ENCODE measurements around the gene SEMA3F. TPM values are rescaled to one million over a fixed set of nuclear protein-coding genes. Genes with fewer than 3 reads are reported as not detected.

Gene SEMA3F
- total and polyA plus RNA-seq, 2 donors (not counting 1 experiment from before 2014, with no cell fraction given), result 5.1 to 9.7 TPM

DNA sequence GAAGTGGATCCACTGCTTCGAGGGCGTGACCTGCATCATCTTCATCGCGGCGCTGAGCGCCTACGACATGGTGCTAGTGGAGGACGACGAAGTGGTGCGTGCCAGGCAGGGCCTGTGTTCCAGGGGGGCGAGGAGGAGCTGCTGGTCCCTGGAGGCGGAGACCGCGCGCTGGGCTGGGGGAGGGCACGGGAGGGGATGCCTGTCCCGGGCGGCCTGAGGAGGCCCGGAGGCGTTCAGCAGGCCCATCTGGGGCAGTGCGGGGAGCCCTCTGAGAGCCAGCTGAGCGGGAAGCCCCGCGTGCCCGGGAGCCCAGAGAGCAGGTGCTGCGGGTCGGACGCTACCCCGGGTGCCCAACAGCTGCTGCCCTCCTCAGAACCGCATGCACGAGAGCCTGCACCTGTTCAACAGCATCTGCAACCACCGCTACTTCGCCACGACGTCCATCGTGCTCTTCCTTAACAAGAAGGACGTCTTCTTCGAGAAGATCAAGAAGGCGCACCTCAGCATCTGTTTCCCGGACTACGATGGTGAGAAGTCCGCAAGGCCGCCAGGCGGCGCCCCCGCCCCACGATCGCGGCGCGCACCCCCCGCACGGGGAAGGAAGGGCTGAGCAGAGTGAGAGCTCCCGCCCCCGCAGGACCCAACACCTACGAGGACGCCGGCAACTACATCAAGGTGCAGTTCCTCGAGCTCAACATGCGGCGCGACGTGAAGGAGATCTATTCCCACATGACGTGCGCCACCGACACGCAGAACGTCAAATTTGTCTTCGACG, 39.2 kb downstream of the SEMA3F start:
- Histone ChIP-seq H3K79me2 (ENCODE audit: control insufficient read depth, insufficient read depth, low read length) (no peaks in the 10 kb centered on the region), H3K4me2 (ENCODE audit: extremely low read depth, insufficient read depth, low read length) (peak overlapping the region; percentile 59), H3K27me3 (ENCODE audit: control insufficient read depth, insufficient read depth, low read length) (peaks cover 16% of the 10 kb centered on the region), H3K9me3 (ENCODE audit: control insufficient read depth, insufficient read depth, low read depth, low read length) (no peaks in the 10 kb centered on the region), H3K9ac (ENCODE audit: insufficient read depth, low read length) (no peak overlapping the region), H4K20me1 (ENCODE audit: control insufficient read depth, extremely low read depth, insufficient read depth, low read length) (no peaks in the 10 kb centered on the region), H3K27ac (ENCODE audit: insufficient read depth, low read length) (no peak overlapping the region), H3K36me3 (ENCODE audit: control insufficient read depth, insufficient read depth, low read length) (no peaks in the 10 kb centered on the region), H3K4me1 (ENCODE audit: control insufficient read depth, extremely low read depth, insufficient read depth, low read length) (no peaks in the 10 kb centered on the region), H3K4me3 (replicated peaks in 1 of 4; ENCODE audit: control extremely low read depth in 1 of 4, insufficient read depth in 1 of 4, low read depth in 3 of 4, low read length in 4 of 4) (no peak overlapping the region), H2AFZ (ENCODE audit: low read length) (peak overlapping the region; percentile 51)
- peak; percentile 44 to 59 for DNase-seq (ENCODE audit: low read depth in 2 of 2)
- TF ChIP-seq, protein P1, sequence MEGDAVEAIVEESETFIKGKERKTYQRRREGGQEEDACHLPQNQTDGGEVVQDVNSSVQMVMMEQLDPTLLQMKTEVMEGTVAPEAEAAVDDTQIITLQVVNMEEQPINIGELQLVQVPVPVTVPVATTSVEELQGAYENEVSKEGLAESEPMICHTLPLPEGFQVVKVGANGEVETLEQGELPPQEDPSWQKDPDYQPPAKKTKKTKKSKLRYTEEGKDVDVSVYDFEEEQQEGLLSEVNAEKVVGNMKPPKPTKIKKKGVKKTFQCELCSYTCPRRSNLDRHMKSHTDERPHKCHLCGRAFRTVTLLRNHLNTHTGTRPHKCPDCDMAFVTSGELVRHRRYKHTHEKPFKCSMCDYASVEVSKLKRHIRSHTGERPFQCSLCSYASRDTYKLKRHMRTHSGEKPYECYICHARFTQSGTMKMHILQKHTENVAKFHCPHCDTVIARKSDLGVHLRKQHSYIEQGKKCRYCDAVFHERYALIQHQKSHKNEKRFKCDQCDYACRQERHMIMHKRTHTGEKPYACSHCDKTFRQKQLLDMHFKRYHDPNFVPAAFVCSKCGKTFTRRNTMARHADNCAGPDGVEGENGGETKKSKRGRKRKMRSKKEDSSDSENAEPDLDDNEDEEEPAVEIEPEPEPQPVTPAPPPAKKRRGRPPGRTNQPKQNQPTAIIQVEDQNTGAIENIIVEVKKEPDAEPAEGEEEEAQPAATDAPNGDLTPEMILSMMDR (conservative IDR thresholded peaks at IDR 0.05 in 1 of 2, IDR thresholded peaks at IDR 0.05 in 1 of 2; ENCODE audit: low read depth in 1 of 2, low read length in 2 of 2), result peak; percentile 72 to 74
- TF ChIP-seq EZH2 (IDR thresholded peaks at IDR 0.05; ENCODE audit: low read length, missing control alignments), result peak; percentile 73

DNA sequence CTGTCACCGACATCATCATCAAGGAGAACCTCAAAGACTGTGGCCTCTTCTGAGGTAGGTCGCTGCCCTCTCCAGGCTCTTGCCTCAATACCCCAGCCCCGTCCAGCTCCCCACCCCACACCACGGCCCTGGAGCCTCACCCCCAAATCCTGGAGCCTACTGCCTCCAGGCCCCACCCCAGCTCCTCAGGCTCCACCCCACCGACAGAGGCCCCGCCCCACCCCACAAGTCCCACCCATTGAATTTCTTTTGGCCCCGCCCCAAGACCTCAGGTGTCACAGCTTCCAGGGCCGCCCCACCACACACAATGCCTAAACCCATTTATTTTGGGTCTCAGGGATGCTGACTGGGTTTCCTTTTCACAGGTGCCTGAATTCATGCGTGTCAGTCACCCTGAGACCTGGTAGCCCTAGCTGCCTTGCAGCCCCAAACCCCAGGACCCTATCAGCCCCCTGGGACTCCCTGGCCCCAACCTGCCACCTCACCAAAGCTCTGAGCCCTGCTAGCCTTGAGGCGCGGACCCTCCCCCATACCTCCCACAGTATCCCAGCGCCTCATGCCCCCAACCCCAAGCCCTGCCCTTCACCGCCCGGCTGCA, 39.9 kb downstream of the SEMA3F start:
- no peaks in the 10 kb centered on the region for H4K20me1 ChIP-seq (ENCODE audit: control insufficient read depth, extremely low read depth, insufficient read depth, low read length)
- peaks cover 16% of the 10 kb centered on the region for H3K27me3 ChIP-seq (ENCODE audit: control insufficient read depth, insufficient read depth, low read length)
- no peak for DNase-seq (ENCODE audit: low read depth in 2 of 2)
- H3K27ac ChIP-seq (ENCODE audit: insufficient read depth, low read length), result no peak overlapping the region
- H3K36me3 ChIP-seq (ENCODE audit: control insufficient read depth, insufficient read depth, low read length), result no peaks in the 10 kb centered on the region
- H3K79me2 ChIP-seq (ENCODE audit: control insufficient read depth, insufficient read depth, low read length), result no peaks in the 10 kb centered on the region
- H3K4me3 ChIP-seq (replicated peaks in 1 of 4; ENCODE audit: control extremely low read depth in 1 of 4, insufficient read depth in 1 of 4, low read depth in 3 of 4, low read length in 4 of 4), result no peak overlapping the region
- no peak overlapping the region for H2AFZ ChIP-seq (ENCODE audit: low read length)
- peak overlapping the region; percentile 59 for H3K4me2 ChIP-seq (ENCODE audit: extremely low read depth, insufficient read depth, low read length)
- no peak overlapping the region for H3K9ac ChIP-seq (ENCODE audit: insufficient read depth, low read length)
- H3K9me3 ChIP-seq (ENCODE audit: control insufficient read depth, insufficient read depth, low read depth, low read length), result no peaks in the 10 kb centered on the region
- TF ChIP-seq, protein P1 (conservative IDR thresholded peaks at IDR 0.05 in 1 of 2, IDR thresholded peaks at IDR 0.05 in 1 of 2; ENCODE audit: low read depth in 1 of 2, low read length in 2 of 2), result no peak
- TF ChIP-seq EZH2 (IDR thresholded peaks at IDR 0.05; ENCODE audit: low read length, missing control alignments), result no peak
- no peaks in the 10 kb centered on the region for H3K4me1 ChIP-seq (ENCODE audit: control insufficient read depth, extremely low read depth, insufficient read depth, low read length)

DNA sequence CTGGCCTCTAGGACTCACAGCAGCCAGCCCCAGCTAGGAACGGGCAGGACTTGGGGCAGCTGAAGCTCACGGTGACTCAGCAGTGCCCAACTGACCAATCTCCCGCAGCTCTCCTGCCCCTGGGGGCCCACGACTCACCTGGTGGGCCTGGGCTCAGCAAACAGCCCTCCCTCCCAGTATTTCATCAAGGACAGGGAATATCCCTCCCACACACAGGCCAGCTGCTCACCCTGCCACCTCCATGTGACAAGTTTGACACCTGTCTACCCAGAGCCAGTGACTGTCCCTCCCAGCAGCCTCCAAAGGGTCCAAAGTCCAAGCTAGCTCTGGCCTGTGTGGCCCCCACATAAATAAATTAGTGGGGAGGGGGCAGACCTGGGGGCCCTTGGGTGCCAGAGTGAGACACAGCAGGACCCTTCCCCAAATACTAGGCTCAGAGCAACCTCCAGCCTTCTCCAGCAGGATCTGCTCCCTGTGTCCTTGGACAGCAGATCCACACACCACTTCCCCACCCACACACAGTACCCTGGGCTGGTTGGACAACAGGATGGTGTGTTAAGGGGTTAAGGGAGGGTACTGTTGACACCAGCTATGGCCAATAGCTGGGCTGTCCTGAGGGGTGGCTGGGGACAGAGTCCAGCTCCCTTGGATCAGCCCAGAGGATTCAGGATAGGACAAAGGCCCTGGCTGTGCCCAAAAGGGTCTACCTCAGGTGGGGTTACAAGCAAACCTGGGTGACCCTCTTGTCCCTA, 40.6 kb downstream of the SEMA3F start:
- TF ChIP-seq EZH2 (IDR thresholded peaks at IDR 0.05; ENCODE audit: low read length, missing control alignments), result no peak
- TF ChIP-seq, protein P1 (conservative IDR thresholded peaks at IDR 0.05 in 1 of 2, IDR thresholded peaks at IDR 0.05 in 1 of 2; ENCODE audit: low read depth in 1 of 2, low read length in 2 of 2), result no peak
- no peak overlapping the region for H3K27ac ChIP-seq (ENCODE audit: insufficient read depth, low read length)
- H3K4me2 ChIP-seq (ENCODE audit: extremely low read depth, insufficient read depth, low read length), result no peak overlapping the region
- peaks cover 16% of the 10 kb centered on the region for H3K27me3 ChIP-seq (ENCODE audit: control insufficient read depth, insufficient read depth, low read length)
- H4K20me1 ChIP-seq (ENCODE audit: control insufficient read depth, extremely low read depth, insufficient read depth, low read length), result no peaks in the 10 kb centered on the region
- no peaks in the 10 kb centered on the region for H3K79me2 ChIP-seq (ENCODE audit: control insufficient read depth, insufficient read depth, low read length)
- H3K4me3 ChIP-seq (replicated peaks in 1 of 4; ENCODE audit: control extremely low read depth in 1 of 4, insufficient read depth in 1 of 4, low read depth in 3 of 4, low read length in 4 of 4), result no peak overlapping the region
- no peaks in the 10 kb centered on the region for H3K36me3 ChIP-seq (ENCODE audit: control insufficient read depth, insufficient read depth, low read length)
- DNase-seq (ENCODE audit: low read depth in 2 of 2), result no peak
- no peaks in the 10 kb centered on the region for H3K4me1 ChIP-seq (ENCODE audit: control insufficient read depth, extremely low read depth, insufficient read depth, low read length)
- H2AFZ ChIP-seq (ENCODE audit: low read length), result no peak overlapping the region
- no peak overlapping the region for H3K9ac ChIP-seq (ENCODE audit: insufficient read depth, low read length)
- H3K9me3 ChIP-seq (ENCODE audit: control insufficient read depth, insufficient read depth, low read depth, low read length), result no peaks in the 10 kb centered on the region

Data from fibroblast of lung (primary cell).